DMS79 (cell line): ENCODE measurements around the gene BAG1.

Experiments
- DNase-seq: peaks from one replicate; lab custom pipeline; 2025; lab: John Stamatoyannopoulos, UW

The BAG1 gene

GRCh38 chr9:33210006-33210715 lies 54.3 kb downstream of the BAG1 start:
- DNase-seq: no peak

GRCh38 chr9:33209394-33209793 lies 55.1 kb downstream of the BAG1 start:
- no peak for DNase-seq

GRCh38 chr9:33202552-33203201 lies 61.8 kb downstream of the BAG1 start:
- no peak for DNase-seq
